Endothelial cell of umbilical vein (primary cell): ENCODE data around the gene CALU. TPM values are rescaled to one million over a fixed set of nuclear protein-coding genes. Genes with fewer than 3 reads are reported as not detected.

Experiments used
- BruUV-seq: library from RNA; stranded (reverse); fragments of 400-500 nt; replicated peaks from 2 replicates; lab custom pipeline; 2021; lab: Mats Ljungman, UMichigan
- CTCF ChIA-PET: fragments of 300-600, 350-600 bp; sonication (Branson Sonifier 250); formaldehyde crosslinking; loops from one replicate; lab custom pipeline; 2021; ENCODE audit warnings: antibody characterized with exemption, inconsistent platforms; lab: Charles Lee
- POLR2A ChIA-PET: fragments of 300-600, 350-600 bp; sonication (Branson Sonifier 250); formaldehyde crosslinking; loops from one replicate; lab custom pipeline; 2021; ENCODE audit warnings: antibody characterized with exemption, inconsistent platforms; lab: Charles Lee
- DNase-seq: peaks from one replicate; pipeline ENCODE4 v3.0.0-alpha.2; 2011; ENCODE audit warnings: low read depth, low spot score
- FAIRE-seq: peaks from 2 replicates; lab custom pipeline; 2011; peaks lifted over from hg19 to GRCh38; lab: Jason Lieb, UNC
- H2AFZ ChIP-seq: 2 replicates; pipeline ENCODE4 v1.6.0; 2012; ENCODE audit warnings: low read depth, low read length, control low read depth, inconsistent platforms
- H3K27ac ChIP-seq: 2 replicates; pipeline ENCODE4 v1.5.1; 2011; ENCODE audit warnings: low read depth, mild to moderate bottlenecking, control low read depth, low read length, moderate library complexity; ENCODE audit not compliant: insufficient read depth
- H3K27me3 ChIP-seq, 2 experiments: 2 replicates each; pipeline versions ENCODE4 v1.6.0 to v1.6.1; 2011; ENCODE audit warnings: low read length in 2 of 2, mixed read lengths in 1 of 2; ENCODE audit not compliant: control insufficient read depth in 2 of 2, insufficient read depth in 2 of 2
- H3K36me3 ChIP-seq, 2 experiments: 2 replicates in 1 of 2; 3 replicates in 1 of 2; pipeline ENCODE4 v1.5.1; 2011; ENCODE audit warnings: low read length in 2 of 2, mild to moderate bottlenecking in 1 of 2, moderate library complexity in 1 of 2; ENCODE audit not compliant: control insufficient read depth in 2 of 2, insufficient read depth in 2 of 2; ENCODE audit errors: extremely low read depth in 1 of 2
- H3K4me1 ChIP-seq: 3 replicates; pipeline ENCODE4 v1.5.1; 2011; ENCODE audit warnings: mild to moderate bottlenecking, low read length; ENCODE audit not compliant: control insufficient read depth, insufficient read depth; ENCODE audit errors: extremely low read depth
- H3K4me2 ChIP-seq: 2 replicates; pipeline ENCODE4 v1.6.1; 2011; ENCODE audit warnings: low read length, control low read depth, mixed read lengths; ENCODE audit not compliant: insufficient read depth
- H3K4me3 ChIP-seq, 3 experiments: fragments of 200-600 bp in 1 of 3; sonication (generic), shearing (Covaris generic) in 1 of 3; replicated peaks in 1 of 3; 2 replicates each; pipeline ENCODE4 v1.5.1; 2011 to 2016; ENCODE audit warnings: control low read depth in 3 of 3, low read length in 3 of 3, mild to moderate bottlenecking in 2 of 3, inconsistent platforms in 1 of 3, low read depth in 1 of 3, moderate library complexity in 1 of 3; ENCODE audit not compliant: insufficient read depth in 1 of 3
- H3K79me2 ChIP-seq: 2 replicates; pipeline ENCODE4 v1.6.0; 2012; ENCODE audit warnings: low read length, inconsistent platforms; ENCODE audit not compliant: control insufficient read depth, insufficient read depth
- H3K9ac ChIP-seq: replicated peaks from 2 replicates; pipeline ENCODE3; 2011; ENCODE audit warnings: low read length, control low read depth; ENCODE audit not compliant: insufficient read depth; ENCODE audit errors: extremely low read depth
- H3K9me1 ChIP-seq: replicated peaks from 3 replicates; pipeline ENCODE4 v1.6.0; 2011; ENCODE audit warnings: mild to moderate bottlenecking, low read length; ENCODE audit not compliant: control insufficient read depth, insufficient read depth; ENCODE audit errors: extremely low read depth
- H3K9me3 ChIP-seq: replicated peaks from 2 replicates; pipeline ENCODE4 v1.5.1; 2012; ENCODE audit warnings: low read length, inconsistent platforms; ENCODE audit not compliant: control insufficient read depth, insufficient read depth
- H4K20me1 ChIP-seq: replicated peaks from 2 replicates; pipeline ENCODE3; 2011; ENCODE audit warnings: mild to moderate bottlenecking, low read length; ENCODE audit not compliant: control insufficient read depth, insufficient read depth; ENCODE audit errors: extremely low read depth
- EZH2 ChIP-seq: IDR thresholded peaks from 2 replicates; pipeline ENCODE4 v1.6.1; 2012; ENCODE audit warnings: borderline replicate concordance, low read depth, mild to moderate bottlenecking, moderate library complexity, low read length, inconsistent platforms; ENCODE audit not compliant: severe bottlenecking
- FOS ChIP-seq: IDR thresholded peaks from 2 replicates; pipeline ENCODE4 v1.6.1; 2011; ENCODE audit warnings: mild to moderate bottlenecking, low read length, moderate library complexity, borderline replicate concordance; ENCODE audit not compliant: insufficient read depth
- GATA2 ChIP-seq: IDR thresholded peaks from 2 replicates; pipeline ENCODE4 v1.7.0; 2011; ENCODE audit warnings: low read depth, mild to moderate bottlenecking, moderate library complexity, mixed read lengths, low read length; ENCODE audit not compliant: insufficient read length, insufficient read depth
- JUN ChIP-seq: IDR thresholded peaks from 2 replicates; pipeline ENCODE4 v1.6.1; 2011; ENCODE audit warnings: borderline replicate concordance, low read depth; ENCODE audit not compliant: insufficient read length, insufficient read depth
- MYC ChIP-seq: IDR thresholded peaks from one replicate; pipeline ENCODE4 v1.6.1; 2011; ENCODE audit warnings: mild to moderate bottlenecking, low read depth, low read length
- POLR2A ChIP-seq: IDR thresholded peaks from 2 replicates; pipeline ENCODE4 v1.6.1; 2012; ENCODE audit warnings: low read depth, mild to moderate bottlenecking, control low read depth, low read length
- POLR2AphosphoS5 ChIP-seq: IDR thresholded peaks from 2 replicates; pipeline ENCODE4 v1.6.1; 2012; ENCODE audit warnings: low read depth, mild to moderate bottlenecking, control low read depth, low read length, moderate library complexity; ENCODE audit not compliant: insufficient read depth
- dilution Hi-C: fragments of 300-500 bp; cut with MboI; formaldehyde crosslinking; loops from one replicate; pipeline ENCODE4 v1.15.0; 2019; ENCODE audit warnings: low sequenced_read_pairs; ENCODE audit not compliant: extremely low pct_ligation_motif_present
- intact Hi-C: fragments of 100-400 bp; cut with micrococcal nuclease; formaldehyde crosslinking; loops from one replicate; pipeline ENCODE4 v1.10.0; 2022
- polyA plus RNA-seq, 4 experiments: library from polyadenylated mRNA; depleted of rRNA in 3 of 4; stranded (reverse) in 3 of 4; unstranded in 1 of 4; fragments of >200 nt; gene quantifications; 2 replicates each; pipeline versions ENCODE4 v1.2.1 to v1.2.3, GENCODE V29; 2011 to 2012; ENCODE audit warnings: missing spikeins in 1 of 4
- total RNA-seq: library from RNA; stranded (reverse); gene quantifications from 2 replicates; pipeline ENCODE4 v1.2.3, GENCODE V29; 2021
- TF ChIP-seq, protein P1 (sequence below), 2 donors: IDR thresholded peaks; 1 replicate in 1 of 2; 2 replicates in 1 of 2; pipeline ENCODE4 v1.5.1; 2011; ENCODE audit warnings: low read length in 2 of 2, mild to moderate bottlenecking in 2 of 2, moderate library complexity in 2 of 2, control low read depth in 1 of 2, inconsistent platforms in 1 of 2, low read depth in 1 of 2; ENCODE audit not compliant: insufficient read depth in 1 of 2; ENCODE audit errors: extremely low read depth in 1 of 2
- TF ChIP-seq, protein P2 (sequence below): IDR thresholded peaks from 2 replicates; pipeline ENCODE4 v1.6.1; 2011; ENCODE audit not compliant: insufficient read depth, insufficient read length

Gene CALU
- total and polyA plus RNA-seq, 2 donors (not counting 3 experiments of a cell fraction or from before 2014, with no cell fraction given): 135 to 257 TPM

DNA sequence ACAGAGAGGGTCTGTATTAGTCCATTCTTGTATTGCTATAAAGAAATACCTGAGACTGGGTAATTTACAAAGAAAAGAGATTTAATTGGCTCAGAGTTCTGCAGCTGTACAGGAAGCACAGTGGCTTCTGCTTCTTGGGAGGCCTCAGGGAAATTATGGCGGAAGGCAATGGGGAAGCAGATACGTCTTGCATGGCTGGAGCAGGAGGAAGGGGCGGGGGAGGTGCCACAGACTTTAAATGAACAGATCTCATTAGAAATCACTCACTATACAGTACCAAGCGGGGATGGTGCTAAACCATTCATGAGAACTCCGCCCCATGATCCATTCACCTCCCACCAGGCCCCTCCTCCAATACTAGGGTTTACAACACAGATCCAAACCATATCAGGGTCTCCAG is 3.7 kb upstream of the CALU start:
- CTCF ChIA-PET: interaction anchor here (1.9 kb wide), 1 partner anchor 10 kb away, joined by 9 read pairs; no protein-coding TSS in a partner anchor
- no peak for FAIRE-seq
- no peaks in the 10 kb centered on the region for H3K36me3 ChIP-seq
- no peak overlapping the region for H3K4me3 ChIP-seq
- POLR2A ChIA-PET: interaction anchor here (0.6 kb wide), 1 partner anchor 16 kb away, joined by 5 read pairs; no protein-coding TSS in a partner anchor
- H3K27me3 ChIP-seq: peaks cover 0 to 2% of the 10 kb centered on the region in 2 experiments
- TF ChIP-seq, protein P1, sequence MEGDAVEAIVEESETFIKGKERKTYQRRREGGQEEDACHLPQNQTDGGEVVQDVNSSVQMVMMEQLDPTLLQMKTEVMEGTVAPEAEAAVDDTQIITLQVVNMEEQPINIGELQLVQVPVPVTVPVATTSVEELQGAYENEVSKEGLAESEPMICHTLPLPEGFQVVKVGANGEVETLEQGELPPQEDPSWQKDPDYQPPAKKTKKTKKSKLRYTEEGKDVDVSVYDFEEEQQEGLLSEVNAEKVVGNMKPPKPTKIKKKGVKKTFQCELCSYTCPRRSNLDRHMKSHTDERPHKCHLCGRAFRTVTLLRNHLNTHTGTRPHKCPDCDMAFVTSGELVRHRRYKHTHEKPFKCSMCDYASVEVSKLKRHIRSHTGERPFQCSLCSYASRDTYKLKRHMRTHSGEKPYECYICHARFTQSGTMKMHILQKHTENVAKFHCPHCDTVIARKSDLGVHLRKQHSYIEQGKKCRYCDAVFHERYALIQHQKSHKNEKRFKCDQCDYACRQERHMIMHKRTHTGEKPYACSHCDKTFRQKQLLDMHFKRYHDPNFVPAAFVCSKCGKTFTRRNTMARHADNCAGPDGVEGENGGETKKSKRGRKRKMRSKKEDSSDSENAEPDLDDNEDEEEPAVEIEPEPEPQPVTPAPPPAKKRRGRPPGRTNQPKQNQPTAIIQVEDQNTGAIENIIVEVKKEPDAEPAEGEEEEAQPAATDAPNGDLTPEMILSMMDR (IDR thresholded peaks at IDR 0.05; ENCODE audit: extremely low read depth in 1 of 2, insufficient read depth in 1 of 2, low read depth in 1 of 2, low read length in 2 of 2): no peak
- TF ChIP-seq POLR2AphosphoS5: no peak
- TF ChIP-seq JUN: no peak
- no peak for TF ChIP-seq EZH2
- no peak for TF ChIP-seq GATA2
- no peak for TF ChIP-seq FOS
- no peak for TF ChIP-seq POLR2A
- no peak for TF ChIP-seq MYC
- TF ChIP-seq, protein P2, sequence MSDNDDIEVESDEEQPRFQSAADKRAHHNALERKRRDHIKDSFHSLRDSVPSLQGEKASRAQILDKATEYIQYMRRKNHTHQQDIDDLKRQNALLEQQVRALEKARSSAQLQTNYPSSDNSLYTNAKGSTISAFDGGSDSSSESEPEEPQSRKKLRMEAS: no peak
- H3K27ac ChIP-seq: no peak overlapping the region
- intact Hi-C loops (no loop called here), dilution Hi-C loops (no loop called here)
- H2AFZ ChIP-seq: no peak overlapping the region
- peaks cover 27% of the 10 kb centered on the region for H3K4me1 ChIP-seq
- no peaks in the 10 kb centered on the region for H4K20me1 ChIP-seq
- H3K9ac ChIP-seq: no peak overlapping the region
- no peak for DNase-seq
- H3K79me2 ChIP-seq: peaks cover 13% of the 10 kb centered on the region
- H3K4me2 ChIP-seq: no peak overlapping the region
- no peaks in the 10 kb centered on the region for H3K9me1 ChIP-seq
- no TSS peak for BruUV-seq
- no peaks in the 10 kb centered on the region for H3K9me3 ChIP-seq
